ENCODE data around the gene LACTB.
A peak's percentile ranks its signal among the peaks of the same experiment; 100 is the strongest.

Gene LACTB

GRCh38 chr15:63134245-63134985 is 12.8 kb downstream of the LACTB start:
- DNase-seq: no peak

GRCh38 chr15:63135281-63135680 is 13.6 kb downstream of the LACTB start:
- no peak for DNase-seq

- no peak for DNase-seq
These were observed 14.1 kb downstream of the LACTB start for GRCh38 chr15:63135804-63136203.

- no peak for DNase-seq
These were observed 15.1 kb downstream of the LACTB start for GRCh38 chr15:63136742-63137141.

GRCh38 chr15:63140936-63141335 is 19.3 kb downstream of the LACTB start:
- DNase-seq: no peak

GRCh38 chr15:63145426-63145825 is 23.8 kb downstream of the LACTB start:
- no peak for DNase-seq

GRCh38 chr15:63146684-63147083 is 25.0 kb downstream of the LACTB start:
- no peak for DNase-seq

- no peak for DNase-seq
These were observed 30.0 kb downstream of the LACTB start for GRCh38 chr15:63151665-63152064.

- no peak for DNase-seq
These were observed 33.8 kb downstream of the LACTB start for GRCh38 chr15:63155486-63155885.

- no peak for DNase-seq
These were observed 34.5 kb downstream of the LACTB start for GRCh38 chr15:63156086-63156710.

- DNase-seq: peak; percentile 3
These were observed 35.1 kb downstream of the LACTB start for GRCh38 chr15:63156755-63157117.

- DNase-seq: peak; percentile 79
These were observed 35.6 kb downstream of the LACTB start, which contains the start of gene RPS27L for GRCh38 chr15:63157118-63157843. Gene RPS27L (minus strand): TSS chr15:63157477. CDS start chr15:63157405, 72 bp downstream.

- no peak for DNase-seq
These were observed 36.3 kb downstream of the LACTB start for GRCh38 chr15:63157891-63158431.

GRCh38 chr15:63160638-63161037 is 39.0 kb downstream of the LACTB start:
- DNase-seq: no peak

- no peak for DNase-seq
These were observed 41.6 kb downstream of the LACTB start for GRCh38 chr15:63163217-63163616.

GRCh38 chr15:63165166-63165859 is 43.7 kb downstream of the LACTB start:
- DNase-seq: no peak

GRCh38 chr15:63166219-63166618 is 44.6 kb downstream of the LACTB start:
- DNase-seq: no peak

GRCh38 chr15:63169788-63170187 is 48.1 kb downstream of the LACTB start:
- DNase-seq: no peak

- no peak for DNase-seq
These were observed 50.7 kb downstream of the LACTB start for GRCh38 chr15:63172376-63172775.

- DNase-seq: no peak
These were observed 51.3 kb downstream of the LACTB start for GRCh38 chr15:63172851-63173451.

GRCh38 chr15:63176302-63176701 is 54.6 kb downstream of the LACTB start:
- DNase-seq: no peak

- DNase-seq: no peak
These were observed 56.4 kb downstream of the LACTB start for GRCh38 chr15:63178034-63178433.

- DNase-seq: no peak
These were observed 59.1 kb downstream of the LACTB start for GRCh38 chr15:63180746-63181145.
